HG03196 (cell line): ENCODE measurements around the gene OR4M1.
"Not testable (repeated sequence)": the region's sequence is repeated elsewhere in the genome, so short reads cannot be mapped to it uniquely, and the experiment has no call there.

Source experiments
- ATAC-seq: cut with Tn5 transposase; IDR thresholded peaks from one replicate; pipeline ENCODE4 v1.9.1; 2021; ENCODE audit not compliant: unreplicated experiment

The OR4M1 gene

GRCh38 chr14:19773204-19773603 is at the start of gene OR4M1:
OR4M1 (plus strand) TSS chr14:19773504; CDS start chr14:19780323, 6,819 bp downstream.
- ATAC-seq = not testable (repeated sequence)

GRCh38 chr14:19729359-19729758 is 43.9 kb upstream of the OR4M1 start:
- no peak for ATAC-seq

- ATAC-seq = no peak
Observed at GRCh38 chr14:19729763-19730162, 43.5 kb upstream of the OR4M1 start.

DNA sequence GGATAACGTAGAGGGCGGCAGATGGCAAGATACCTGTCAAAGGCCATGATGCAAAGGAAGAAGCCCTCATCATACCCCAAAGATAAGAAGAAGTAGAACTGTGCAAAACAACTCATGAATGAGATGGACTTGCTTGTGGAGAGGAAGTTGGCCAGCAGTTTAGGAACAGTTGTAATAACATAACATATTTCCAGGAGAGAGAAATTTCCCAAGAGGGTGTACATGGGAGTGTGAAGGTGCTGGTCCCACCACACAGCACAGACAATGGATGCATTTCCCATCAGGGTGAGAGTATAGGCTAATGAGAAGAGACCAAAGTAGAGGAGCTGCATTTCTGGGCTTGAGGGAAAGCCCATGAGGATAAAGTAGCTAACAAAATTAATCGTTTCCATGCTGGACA is 39.4 kb upstream of the OR4M1 start:
- ATAC-seq = not testable (repeated sequence)

DNA sequence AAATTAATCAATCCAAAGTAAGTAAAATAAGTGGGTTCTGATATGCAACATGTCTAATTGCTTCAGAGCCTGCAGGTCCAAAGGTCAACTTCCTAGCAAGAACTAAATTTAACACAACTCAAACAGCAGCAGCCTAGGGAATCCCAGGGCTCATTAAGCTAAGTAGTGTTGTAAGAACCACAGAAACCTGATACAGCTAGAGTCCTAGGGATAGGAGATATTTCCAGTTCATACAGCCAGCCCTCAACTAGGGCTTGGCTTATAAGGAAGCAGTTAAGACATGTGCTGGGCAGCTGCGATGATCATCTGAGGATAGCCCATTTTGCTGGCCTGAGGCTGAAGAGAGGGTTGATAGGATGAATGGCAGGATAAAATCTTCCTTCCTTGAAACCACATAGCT is 30.0 kb upstream of the OR4M1 start, which contains the start of gene OR4Q3:
TSS of gene OR4Q3 (plus strand) at position 316 of the 400 bp plus-strand sequence.
- ATAC-seq = no peak

DNA sequence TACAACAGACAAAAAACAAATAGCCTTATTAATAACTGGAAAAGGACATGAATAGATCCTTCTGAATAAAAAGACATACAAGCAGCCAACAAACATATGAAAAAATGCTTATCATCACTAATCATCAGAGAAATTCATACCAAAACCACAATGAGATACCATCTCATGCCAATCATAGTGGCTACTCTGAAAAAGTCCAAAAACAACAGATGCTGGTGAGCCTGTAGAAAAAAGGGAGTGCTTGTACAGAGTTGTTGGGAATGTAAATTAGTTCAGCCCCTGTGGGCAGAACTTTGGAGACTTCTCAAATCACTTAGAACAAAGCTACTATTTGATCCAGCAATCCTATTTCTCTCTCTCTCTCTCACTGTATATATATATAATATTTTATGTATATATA is 21.0 kb upstream of the OR4M1 start:
- not testable (repeated sequence) for ATAC-seq

DNA sequence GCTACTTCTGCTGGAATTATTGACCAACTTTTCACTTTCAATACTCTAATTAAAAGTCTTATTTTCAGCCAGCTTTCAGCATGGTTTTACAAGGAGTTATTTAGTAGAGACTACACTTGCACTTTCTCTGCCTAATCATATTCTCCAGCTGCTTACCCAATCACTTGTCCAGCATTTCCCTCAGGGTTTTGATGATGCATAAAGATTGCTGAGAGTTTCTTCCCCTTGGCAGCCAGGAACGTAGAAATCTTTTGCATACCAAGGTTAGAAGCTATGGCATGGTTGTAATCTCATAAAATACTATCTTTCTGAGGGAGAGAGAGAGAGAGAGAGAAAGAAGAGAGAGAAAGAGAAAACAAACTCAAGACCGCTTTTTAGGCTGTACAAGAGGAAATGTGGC is 19.1 kb upstream of the OR4M1 start:
- ATAC-seq = no peak

GRCh38 chr14:19771491-19771890 is 1.8 kb upstream of the OR4M1 start:
- ATAC-seq = not testable (repeated sequence)

DNA sequence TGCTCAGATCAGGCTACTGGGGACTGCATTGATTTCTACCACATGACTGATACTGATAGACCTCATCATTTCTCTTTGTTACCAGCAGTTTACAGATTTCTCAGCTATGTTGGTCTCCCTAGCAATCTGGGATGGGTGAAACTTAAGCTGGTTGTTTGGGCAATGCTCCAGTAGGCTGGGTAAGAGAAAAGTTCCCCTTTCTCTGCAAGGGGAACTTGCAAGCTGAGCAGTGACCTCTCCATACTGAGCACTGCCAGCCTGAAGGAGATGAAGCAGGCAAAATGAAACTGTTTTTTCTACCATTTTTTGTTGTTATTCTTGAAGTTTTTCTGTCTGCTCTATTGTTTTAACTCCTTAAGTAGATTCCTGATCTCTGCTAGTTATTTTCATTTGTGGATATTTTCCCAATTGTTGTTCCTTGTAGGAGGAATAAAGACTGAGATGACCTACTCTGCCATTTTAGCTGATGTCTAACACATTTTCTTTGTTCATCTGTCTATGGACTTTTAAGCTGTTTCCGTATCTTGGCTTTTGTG is 1.3 kb upstream of the OR4M1 start:
- ATAC-seq = no peak

GRCh38 chr14:19772454-19772853 is 850 bp upstream of the OR4M1 start:
- not testable (repeated sequence) for ATAC-seq

GRCh38 chr14:19775587-19775986 is 2.3 kb downstream of the OR4M1 start:
- no peak for ATAC-seq

GRCh38 chr14:19785848-19786247 is 12.5 kb downstream of the OR4M1 start:
- not testable (repeated sequence) for ATAC-seq

DNA sequence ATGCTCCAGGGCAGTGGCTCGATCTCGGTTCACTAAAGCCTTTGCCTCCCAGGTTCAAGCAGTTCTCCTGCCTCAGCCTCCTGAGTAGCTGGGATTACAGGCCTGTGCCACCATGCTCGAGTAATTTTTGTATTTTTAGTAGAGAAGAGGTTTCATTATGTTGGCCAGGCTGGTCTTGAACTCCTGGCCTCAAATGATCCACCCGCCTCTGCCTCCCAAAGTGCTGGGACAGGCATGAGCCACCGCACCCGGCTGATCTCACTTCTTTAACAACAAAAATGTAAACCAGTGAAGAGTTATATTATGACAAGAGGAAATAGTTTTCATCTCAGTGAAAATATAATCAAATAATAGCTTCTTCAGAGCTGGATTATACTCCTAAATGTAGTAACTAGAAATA is 14.0 kb downstream of the OR4M1 start:
- not testable (repeated sequence) for ATAC-seq

DNA sequence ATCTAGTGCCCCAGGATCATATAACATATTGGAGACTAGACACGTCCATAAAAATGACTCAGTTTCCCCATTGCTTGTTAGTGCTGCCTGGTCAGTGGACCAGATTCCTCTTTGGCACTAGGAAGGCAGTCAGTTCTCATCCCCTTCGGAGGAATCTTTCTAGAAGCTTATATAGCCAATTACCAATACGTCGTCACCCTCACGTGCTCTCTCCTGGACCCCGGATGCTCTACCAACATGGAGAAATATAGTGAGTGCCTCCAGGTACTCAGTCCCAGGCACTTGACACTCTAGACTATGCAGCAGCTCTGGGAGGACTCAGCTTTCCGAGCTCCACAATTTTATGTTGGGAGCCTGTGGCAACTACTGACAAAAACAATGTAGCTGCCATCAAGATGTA is 14.8 kb downstream of the OR4M1 start:
- ATAC-seq = not testable (repeated sequence)

- ATAC-seq = not testable (repeated sequence)
Observed at GRCh38 chr14:19796520-19797108, 23.3 kb downstream of the OR4M1 start.

DNA sequence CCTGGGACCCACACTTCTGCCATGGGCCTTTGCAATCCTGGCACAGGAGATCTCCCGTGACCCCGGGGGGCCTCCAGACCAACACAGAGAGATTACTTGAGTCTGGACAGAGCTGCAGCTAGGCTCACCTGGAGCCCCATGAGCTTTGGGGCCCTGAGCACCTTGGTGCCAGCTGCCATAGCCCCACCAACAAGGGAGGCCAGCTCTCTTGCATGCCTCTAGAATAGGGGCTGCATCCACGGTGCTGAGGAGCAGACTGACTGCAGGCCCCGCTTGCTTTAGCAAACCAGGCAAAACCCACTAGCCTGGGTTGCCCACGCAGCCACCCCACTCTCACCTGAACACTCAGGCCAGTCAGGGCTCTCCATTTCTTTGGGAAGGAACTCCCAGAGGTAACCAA is 26.6 kb downstream of the OR4M1 start:
- no peak for ATAC-seq

DNA sequence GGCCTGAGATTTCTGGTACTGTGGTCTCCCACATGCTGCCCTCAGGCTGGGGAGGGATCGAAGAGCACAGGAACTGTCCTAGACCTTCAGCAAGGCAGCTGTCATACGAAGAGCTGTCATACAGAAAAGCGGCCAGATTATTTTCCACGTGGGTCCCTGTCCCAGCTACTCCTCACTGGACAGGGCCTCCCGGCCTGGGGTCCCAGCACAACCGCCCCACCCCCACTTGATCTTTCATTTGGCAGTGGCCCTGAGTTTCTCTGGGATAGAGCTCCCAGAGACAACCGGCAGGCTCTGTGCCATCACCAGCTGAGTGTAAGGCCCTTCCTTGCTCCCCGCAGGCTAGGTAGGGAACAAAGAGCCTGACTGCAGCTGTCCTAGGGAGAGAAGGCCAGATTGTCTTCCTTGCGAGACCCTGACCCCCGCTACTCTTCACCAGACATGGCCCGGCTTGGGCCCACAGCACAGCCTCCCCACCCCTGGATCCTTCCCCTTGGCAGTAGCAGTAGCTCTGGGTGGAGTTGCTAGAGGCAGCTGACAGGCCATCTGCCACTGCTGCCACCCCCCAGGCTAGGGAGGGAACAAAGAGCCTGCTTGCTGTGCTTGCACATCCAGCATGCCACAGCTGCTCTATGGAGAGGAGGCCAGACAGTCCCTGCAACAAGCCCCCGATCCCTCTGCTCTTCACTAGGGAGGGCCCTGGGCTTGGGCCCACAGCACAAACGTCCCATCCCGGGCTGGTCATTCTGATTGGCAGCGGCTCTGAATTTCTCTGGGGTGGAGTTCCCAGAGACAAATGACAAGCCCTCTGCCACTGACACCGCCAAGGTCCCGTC is 27.2 kb downstream of the OR4M1 start:
- no peak for ATAC-seq

DNA sequence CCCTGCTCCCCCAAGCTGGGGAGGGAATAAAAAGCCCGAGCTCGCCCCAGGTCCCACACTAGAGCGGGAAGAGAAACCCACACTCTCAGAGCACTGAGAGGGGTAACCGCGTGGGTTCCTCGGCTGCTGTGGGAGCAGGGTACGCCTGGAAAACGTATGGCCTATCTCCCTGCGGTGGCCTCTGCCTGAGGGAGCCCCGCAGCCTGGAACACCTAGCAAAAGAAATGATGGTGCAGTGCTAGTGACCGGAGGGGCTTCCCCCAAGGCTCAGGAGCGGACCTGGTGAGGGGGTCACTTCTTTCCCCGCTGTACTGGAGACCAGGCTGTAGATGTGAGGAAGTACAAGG is 27.8 kb downstream of the OR4M1 start:
- ATAC-seq = no peak

- ATAC-seq = not testable (repeated sequence)
Observed at GRCh38 chr14:19803470-19803869, 30.2 kb downstream of the OR4M1 start, which contains the start of gene OR4N2. OR4N2 (plus strand) TSS chr14:19803770; CDS start chr14:19827449, 23,679 bp downstream.

- ATAC-seq = not testable (repeated sequence)
Observed at GRCh38 chr14:19813171-19813920, 40.0 kb downstream of the OR4M1 start.

DNA sequence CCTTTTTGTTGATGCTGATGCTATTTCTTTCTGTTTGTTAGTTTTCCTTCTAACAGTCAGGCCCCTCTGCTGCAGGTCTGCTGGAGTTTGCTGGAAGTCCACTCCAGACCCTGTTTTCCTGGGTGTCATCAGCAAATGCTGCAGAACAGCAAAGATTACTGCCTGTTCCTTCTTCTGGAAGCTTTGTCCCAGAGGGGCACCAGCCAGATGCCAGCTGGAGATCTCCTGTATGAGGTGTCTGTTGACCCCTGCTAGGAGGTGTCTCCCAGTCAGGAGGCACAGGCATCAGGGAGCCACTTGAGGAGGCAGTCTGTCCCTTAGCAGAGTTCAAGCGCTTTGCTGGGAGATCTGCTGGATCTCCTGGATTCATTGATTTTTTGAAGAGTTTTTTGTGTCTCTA is 46.6 kb downstream of the OR4M1 start:
- not testable (repeated sequence) for ATAC-seq
